ENCODE measurements around the gene KCNJ6.
A peak's percentile ranks its signal among the peaks of the same experiment; 100 is the strongest.

The KCNJ6 gene

GRCh38 chr21:37631319-37632117 is 284.7 kb downstream of the KCNJ6 start:
- WGBS (ENCODE audit: insufficient coverage, insufficient read length) = no CpG with 5 or more reads among the region's 12 CpGs
- H3K36me3 ChIP-seq (ENCODE audit: control insufficient read depth, insufficient read depth, low read length) = no peaks in the 10 kb centered on the region
- peak; percentile 33 for DNase-seq (ENCODE audit: low read depth, low spot score)
- no peaks in the 10 kb centered on the region; the same call in 1 of the 2 replicates for H3K4me1 ChIP-seq (ENCODE audit: control insufficient read depth, insufficient read depth, low read length)
- no peaks in the 10 kb centered on the region for H3K9me3 ChIP-seq (ENCODE audit: control insufficient read depth, insufficient read depth, low read length)
- H3K27ac ChIP-seq (ENCODE audit: low read length) = no peak overlapping the region
- no peaks in the 10 kb centered on the region for H3K27me3 ChIP-seq (ENCODE audit: control insufficient read depth, insufficient read depth, low read length)
- no peak overlapping the region for H3K4me3 ChIP-seq (ENCODE audit: low read length)

GRCh38 chr21:37630872-37631271 is 285.4 kb downstream of the KCNJ6 start:
- no peaks in the 10 kb centered on the region for H3K9me3 ChIP-seq (ENCODE audit: control insufficient read depth, insufficient read depth, low read length)
- no peak overlapping the region for H3K4me3 ChIP-seq (ENCODE audit: low read length)
- no peak overlapping the region for H3K27ac ChIP-seq (ENCODE audit: low read length)
- no peaks in the 10 kb centered on the region for H3K27me3 ChIP-seq (ENCODE audit: control insufficient read depth, insufficient read depth, low read length)
- no peaks in the 10 kb centered on the region for H3K36me3 ChIP-seq (ENCODE audit: control insufficient read depth, insufficient read depth, low read length)
- WGBS (ENCODE audit: insufficient coverage, insufficient read length) = no CpG with 5 or more reads among the region's 2 CpGs
- no peaks in the 10 kb centered on the region; the same call in 1 of the 2 replicates for H3K4me1 ChIP-seq (ENCODE audit: control insufficient read depth, insufficient read depth, low read length)
- no peak for DNase-seq (ENCODE audit: low read depth, low spot score)

- no peaks in the 10 kb centered on the region for H3K9me3 ChIP-seq (ENCODE audit: control insufficient read depth, insufficient read depth, low read length)
- no CpG with 5 or more reads among the region's 3 CpGs for WGBS (ENCODE audit: insufficient coverage, insufficient read length)
- no peak for DNase-seq (ENCODE audit: low read depth, low spot score)
- no peak overlapping the region for H3K27ac ChIP-seq (ENCODE audit: low read length)
- no peaks in the 10 kb centered on the region; the same call in 1 of the 2 replicates for H3K4me1 ChIP-seq (ENCODE audit: control insufficient read depth, insufficient read depth, low read length)
- H3K27me3 ChIP-seq (ENCODE audit: control insufficient read depth, insufficient read depth, low read length) = no peaks in the 10 kb centered on the region
- H3K36me3 ChIP-seq (ENCODE audit: control insufficient read depth, insufficient read depth, low read length) = no peaks in the 10 kb centered on the region
- H3K4me3 ChIP-seq (ENCODE audit: low read length) = no peak overlapping the region
Measured at GRCh38 chr21:37628362-37628761, 287.9 kb downstream of the KCNJ6 start.

GRCh38 chr21:37627561-37627960 is 288.7 kb downstream of the KCNJ6 start:
- Histone ChIP-seq H3K36me3 (ENCODE audit: control insufficient read depth, insufficient read depth, low read length) (no peaks in the 10 kb centered on the region), H3K9me3 (ENCODE audit: control insufficient read depth, insufficient read depth, low read length) (no peaks in the 10 kb centered on the region), H3K27ac (ENCODE audit: low read length) (no peak overlapping the region), H3K4me3 (ENCODE audit: low read length) (no peak overlapping the region), H3K4me1 (ENCODE audit: control insufficient read depth, insufficient read depth, low read length) (no peaks in the 10 kb centered on the region; the same call in none of the 2 replicates), H3K27me3 (ENCODE audit: control insufficient read depth, insufficient read depth, low read length) (no peaks in the 10 kb centered on the region)
- WGBS (ENCODE audit: insufficient coverage, insufficient read length) = no CpG with 5 or more reads among the region's 2 CpGs
- DNase-seq (ENCODE audit: low read depth, low spot score) = no peak

DNA sequence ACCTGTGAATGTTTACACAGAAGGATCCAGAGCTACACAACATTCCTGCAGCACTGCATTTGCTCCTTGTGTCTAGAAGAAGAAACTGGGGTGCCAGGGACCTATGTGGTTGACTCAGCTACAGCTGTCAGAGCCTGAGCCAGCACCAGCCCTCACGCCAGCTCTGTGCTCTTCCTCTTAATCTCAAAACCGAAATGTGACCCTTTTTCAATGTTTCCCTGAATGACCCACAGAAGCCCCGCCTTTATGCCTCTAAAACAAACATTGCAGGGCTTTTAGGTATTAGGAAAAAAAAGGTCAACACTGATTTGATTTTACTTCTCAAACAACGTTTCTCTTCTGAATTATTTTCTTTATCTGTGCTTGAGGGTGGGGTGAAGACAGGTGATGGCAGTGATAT is 289.2 kb downstream of the KCNJ6 start:
- no peaks in the 10 kb centered on the region for H3K9me3 ChIP-seq (ENCODE audit: control insufficient read depth, insufficient read depth, low read length)
- no peak overlapping the region for H3K27ac ChIP-seq (ENCODE audit: low read length)
- DNase-seq (ENCODE audit: low read depth, low spot score) = no peak
- no CpG with 5 or more reads among the region's 4 CpGs for WGBS (ENCODE audit: insufficient coverage, insufficient read length)
- no peaks in the 10 kb centered on the region for H3K27me3 ChIP-seq (ENCODE audit: control insufficient read depth, insufficient read depth, low read length)
- no peaks in the 10 kb centered on the region; the same call in none of the 2 replicates for H3K4me1 ChIP-seq (ENCODE audit: control insufficient read depth, insufficient read depth, low read length)
- H3K4me3 ChIP-seq (ENCODE audit: low read length) = no peak overlapping the region
- H3K36me3 ChIP-seq (ENCODE audit: control insufficient read depth, insufficient read depth, low read length) = no peaks in the 10 kb centered on the region

- DNase-seq (ENCODE audit: low read depth, low spot score) = no peak
- Histone ChIP-seq H3K36me3 (ENCODE audit: control insufficient read depth, insufficient read depth, low read length) (no peaks in the 10 kb centered on the region), H3K4me1 (ENCODE audit: control insufficient read depth, insufficient read depth, low read length) (no peaks in the 10 kb centered on the region; the same call in none of the 2 replicates), H3K27ac (ENCODE audit: low read length) (no peak overlapping the region), H3K4me3 (ENCODE audit: low read length) (no peak overlapping the region), H3K9me3 (ENCODE audit: control insufficient read depth, insufficient read depth, low read length) (no peaks in the 10 kb centered on the region), H3K27me3 (ENCODE audit: control insufficient read depth, insufficient read depth, low read length) (no peaks in the 10 kb centered on the region)
- WGBS (ENCODE audit: insufficient coverage, insufficient read length) = no CpG with 5 or more reads among the region's 6 CpGs
Measured at GRCh38 chr21:37626320-37626719, 289.9 kb downstream of the KCNJ6 start.

GRCh38 chr21:37623689-37624088 is 292.6 kb downstream of the KCNJ6 start:
- Histone ChIP-seq H3K36me3 (ENCODE audit: control insufficient read depth, insufficient read depth, low read length) (no peaks in the 10 kb centered on the region), H3K27me3 (ENCODE audit: control insufficient read depth, insufficient read depth, low read length) (no peaks in the 10 kb centered on the region), H3K4me3 (ENCODE audit: low read length) (no peak overlapping the region), H3K27ac (ENCODE audit: low read length) (no peak overlapping the region), H3K9me3 (ENCODE audit: control insufficient read depth, insufficient read depth, low read length) (no peaks in the 10 kb centered on the region), H3K4me1 (ENCODE audit: control insufficient read depth, insufficient read depth, low read length) (no peaks in the 10 kb centered on the region; the same call in none of the 2 replicates)
- DNase-seq (ENCODE audit: low read depth, low spot score) = no peak
- WGBS (ENCODE audit: insufficient coverage, insufficient read length) = no CpG with 5 or more reads among the region's 3 CpGs

DNA sequence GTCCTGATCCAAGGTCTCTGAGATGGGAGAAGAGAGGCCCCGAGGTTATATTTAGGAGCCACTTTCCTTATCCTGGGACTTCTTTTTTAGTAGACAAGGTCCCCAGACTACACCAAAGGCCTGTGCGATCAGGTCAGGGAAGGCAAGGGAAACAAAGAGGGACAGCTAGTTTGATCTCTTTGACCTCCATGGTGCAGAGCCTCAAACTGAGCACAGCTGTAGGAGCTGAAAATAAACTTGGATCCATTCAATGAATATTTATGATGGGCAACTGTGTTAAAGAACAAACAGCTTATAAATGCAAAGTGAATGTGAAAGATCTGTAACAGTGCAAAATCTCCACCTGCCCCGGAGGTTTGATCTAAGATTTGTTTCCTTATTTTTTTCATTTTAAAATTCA is 293.1 kb downstream of the KCNJ6 start:
- H3K27ac ChIP-seq (ENCODE audit: low read length) = no peak overlapping the region
- H3K9me3 ChIP-seq (ENCODE audit: control insufficient read depth, insufficient read depth, low read length) = no peaks in the 10 kb centered on the region
- DNase-seq (ENCODE audit: low read depth, low spot score) = no peak
- H3K36me3 ChIP-seq (ENCODE audit: control insufficient read depth, insufficient read depth, low read length) = no peaks in the 10 kb centered on the region
- no peak overlapping the region for H3K4me3 ChIP-seq (ENCODE audit: low read length)
- no CpG with 5 or more reads among the region's 3 CpGs for WGBS (ENCODE audit: insufficient coverage, insufficient read length)
- H3K4me1 ChIP-seq (ENCODE audit: control insufficient read depth, insufficient read depth, low read length) = no peaks in the 10 kb centered on the region; the same call in none of the 2 replicates
- no peaks in the 10 kb centered on the region for H3K27me3 ChIP-seq (ENCODE audit: control insufficient read depth, insufficient read depth, low read length)

DNA sequence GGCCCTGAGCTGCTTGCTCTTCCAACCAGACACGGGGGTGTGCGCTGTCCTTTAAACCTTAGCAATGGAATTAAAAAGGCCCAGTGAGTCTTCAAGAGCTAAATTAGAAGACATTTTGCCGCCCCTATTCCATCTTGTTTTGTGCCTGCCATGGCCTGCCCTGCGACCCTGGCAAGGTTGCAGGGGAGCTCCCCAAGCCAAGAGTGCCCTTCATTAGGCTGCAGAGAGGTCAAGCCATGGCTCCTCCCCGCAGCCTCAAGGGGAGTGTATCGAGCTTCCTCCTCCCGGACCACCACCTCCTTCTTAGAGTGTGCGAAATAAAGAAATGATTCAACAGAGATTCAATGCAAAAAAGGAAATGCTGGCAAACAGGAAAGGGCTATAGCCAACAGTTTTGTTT is 293.5 kb downstream of the KCNJ6 start:
- WGBS (ENCODE audit: insufficient coverage, insufficient read length) = no CpG with 5 or more reads among the region's 8 CpGs
- Histone ChIP-seq H3K9me3 (ENCODE audit: control insufficient read depth, insufficient read depth, low read length) (no peaks in the 10 kb centered on the region), H3K4me1 (ENCODE audit: control insufficient read depth, insufficient read depth, low read length) (no peaks in the 10 kb centered on the region; the same call in none of the 2 replicates), H3K36me3 (ENCODE audit: control insufficient read depth, insufficient read depth, low read length) (no peaks in the 10 kb centered on the region), H3K27me3 (ENCODE audit: control insufficient read depth, insufficient read depth, low read length) (no peaks in the 10 kb centered on the region), H3K27ac (ENCODE audit: low read length) (no peak overlapping the region), H3K4me3 (ENCODE audit: low read length) (no peak overlapping the region)
- no peak for DNase-seq (ENCODE audit: low read depth, low spot score)

GRCh38 chr21:37620401-37620800 is 295.9 kb downstream of the KCNJ6 start:
- H3K4me3 ChIP-seq (ENCODE audit: low read length) = no peak overlapping the region
- H3K9me3 ChIP-seq (ENCODE audit: control insufficient read depth, insufficient read depth, low read length) = no peaks in the 10 kb centered on the region
- DNase-seq (ENCODE audit: low read depth, low spot score) = no peak
- H3K27ac ChIP-seq (ENCODE audit: low read length) = no peak overlapping the region
- H3K36me3 ChIP-seq (ENCODE audit: control insufficient read depth, insufficient read depth, low read length) = no peaks in the 10 kb centered on the region
- no peaks in the 10 kb centered on the region; the same call in none of the 2 replicates for H3K4me1 ChIP-seq (ENCODE audit: control insufficient read depth, insufficient read depth, low read length)
- H3K27me3 ChIP-seq (ENCODE audit: control insufficient read depth, insufficient read depth, low read length) = no peaks in the 10 kb centered on the region

DNA sequence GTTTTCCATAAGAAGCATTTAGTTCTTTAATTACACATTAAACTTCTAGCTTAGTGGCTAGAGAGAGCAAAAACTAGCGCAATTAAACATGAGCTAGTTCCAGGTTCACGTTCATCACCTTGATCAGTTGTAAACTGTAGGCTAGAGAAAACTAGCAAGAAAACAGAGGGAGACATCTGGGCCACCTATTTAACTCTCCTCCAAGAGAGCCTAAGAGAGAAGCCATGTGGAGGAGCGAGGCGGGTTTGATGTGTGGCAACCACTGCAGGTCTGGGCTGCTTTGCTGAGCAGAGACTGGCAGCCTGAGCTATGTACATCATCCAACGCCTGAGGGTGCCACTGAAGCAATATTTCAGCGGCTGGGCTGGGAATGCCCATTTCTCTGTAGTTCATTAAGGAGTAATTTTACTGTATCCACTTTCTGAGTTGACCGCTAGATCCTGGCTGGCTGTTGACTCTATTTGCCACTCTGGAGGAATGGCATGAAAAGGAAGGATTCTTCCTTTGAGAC is 296.7 kb downstream of the KCNJ6 start:
- no peaks in the 10 kb centered on the region for H3K9me3 ChIP-seq (ENCODE audit: control insufficient read depth, insufficient read depth, low read length)
- WGBS (ENCODE audit: insufficient coverage, insufficient read length) = no CpG with 5 or more reads among the region's 7 CpGs
- H3K27ac ChIP-seq (ENCODE audit: low read length) = no peak overlapping the region
- no peak for DNase-seq (ENCODE audit: low read depth, low spot score)
- no peaks in the 10 kb centered on the region for H3K36me3 ChIP-seq (ENCODE audit: control insufficient read depth, insufficient read depth, low read length)
- peaks cover under 1% of the 10 kb centered on the region for H3K4me1 ChIP-seq (ENCODE audit: control insufficient read depth, insufficient read depth, low read length)
- no peak overlapping the region for H3K4me3 ChIP-seq (ENCODE audit: low read length)
- H3K27me3 ChIP-seq (ENCODE audit: control insufficient read depth, insufficient read depth, low read length) = no peaks in the 10 kb centered on the region
